T47D (cell line): ENCODE results near the gene LEKR1.

Experiments used
- DNase-seq, 2 experiments: peaks; one replicate each; pipeline versions ENCODE4 v3.0.0 to v3.0.0-alpha.2; 2011 to 2012; ENCODE audit warnings: low read depth in 1 of 2, low spot score in 1 of 2
- JUND ChIP-seq: IDR thresholded peaks from 2 replicates; pipeline ENCODE4 v1.6.1; 2012; ENCODE audit warnings: low read depth
- in situ Hi-C: cut with HindIII; loops from 2 replicates; pipeline ENCODE4 v1.10.0; 2016; ENCODE audit warnings: low sequenced_read_pairs, low pct_unique_long_range_greater_than_20kb

The LEKR1 gene

DNA sequence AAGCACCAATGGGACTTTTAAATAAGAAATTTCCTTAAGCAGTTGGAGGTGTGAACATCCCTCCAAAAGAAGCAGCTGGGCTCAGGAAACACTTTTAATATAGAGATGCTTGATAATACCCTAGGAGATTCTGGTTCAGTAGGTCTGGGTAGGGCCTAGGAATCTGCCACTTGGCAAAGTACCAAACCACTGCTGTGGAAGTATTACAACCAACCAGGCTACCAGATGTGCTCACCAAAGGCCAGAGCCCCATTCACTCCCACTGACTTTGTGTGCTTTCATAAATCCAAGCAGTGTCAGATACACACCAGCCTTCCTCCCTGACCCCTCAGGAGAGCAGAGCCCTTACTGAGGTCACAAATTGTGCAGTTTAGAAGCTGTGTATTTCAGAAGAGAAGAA, 171.2 kb downstream of the LEKR1 start:
- TF ChIP-seq JUND, result no peak
- DNase-seq, result no peak
- in situ Hi-C loops, result no loop called here

DNA sequence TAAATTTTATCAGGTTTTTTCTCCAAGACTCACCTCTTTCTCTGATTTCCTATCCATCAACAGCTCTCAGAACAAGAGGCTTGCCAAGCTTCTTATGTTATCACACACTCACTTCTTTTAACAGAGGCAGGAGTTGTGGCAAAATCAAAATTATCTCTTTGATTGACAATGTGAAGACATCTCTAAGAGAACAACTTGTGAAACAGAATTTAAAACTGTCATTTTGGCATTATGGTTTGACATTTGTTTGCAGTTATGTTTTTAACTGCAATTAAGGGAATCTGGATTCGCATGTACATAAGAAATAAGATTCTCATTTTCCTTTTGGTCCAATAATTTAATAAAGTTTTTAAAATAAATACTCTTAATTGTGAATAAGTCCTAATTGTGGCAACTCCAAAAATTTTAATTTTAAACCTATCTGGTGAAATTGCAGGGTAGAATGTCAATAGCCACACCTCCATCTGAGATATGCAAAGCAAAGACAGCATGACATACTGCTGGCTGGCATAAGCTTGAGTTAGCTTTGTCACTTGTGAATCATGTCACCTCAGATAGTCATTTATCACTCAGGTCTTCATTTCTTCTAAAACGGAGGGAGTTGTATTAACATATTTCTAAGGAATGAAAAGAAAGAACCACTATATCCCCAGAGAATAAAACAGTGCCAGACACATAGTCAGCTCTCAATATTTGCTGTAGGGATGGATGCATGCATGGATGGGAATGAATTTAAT, 175.2 kb downstream of the LEKR1 start:
- no peak for TF ChIP-seq JUND
- in situ Hi-C loops, result no loop called here
- DNase-seq, result no peak

- TF ChIP-seq JUND, result no peak
- no peak for DNase-seq
- in situ Hi-C loops, result no loop called here
These were observed 195.5 kb downstream of the LEKR1 start for GRCh38 chr3:157021679-157022078.

DNA sequence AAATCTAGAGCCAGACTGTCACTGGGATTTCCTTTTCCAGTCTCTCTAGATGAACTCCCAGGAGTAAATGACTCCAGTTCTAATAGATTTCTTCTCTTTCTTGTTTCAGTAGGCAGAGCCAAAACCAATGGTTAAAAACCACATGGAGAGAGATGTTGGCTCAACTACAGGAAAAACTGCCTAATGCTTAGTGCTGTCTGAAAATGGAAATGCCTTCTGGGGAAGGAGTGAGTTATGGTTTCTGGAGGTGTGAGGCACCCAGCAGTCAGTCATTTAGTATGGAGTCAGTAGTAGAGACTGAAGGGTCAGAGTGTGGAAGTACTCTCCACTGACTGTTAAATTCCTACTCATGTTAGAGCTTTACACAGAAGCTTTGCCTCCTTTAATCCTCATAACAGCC, 197.1 kb downstream of the LEKR1 start:
- no peak for DNase-seq
- no peak for TF ChIP-seq JUND
- in situ Hi-C loops, result no loop called here

DNA sequence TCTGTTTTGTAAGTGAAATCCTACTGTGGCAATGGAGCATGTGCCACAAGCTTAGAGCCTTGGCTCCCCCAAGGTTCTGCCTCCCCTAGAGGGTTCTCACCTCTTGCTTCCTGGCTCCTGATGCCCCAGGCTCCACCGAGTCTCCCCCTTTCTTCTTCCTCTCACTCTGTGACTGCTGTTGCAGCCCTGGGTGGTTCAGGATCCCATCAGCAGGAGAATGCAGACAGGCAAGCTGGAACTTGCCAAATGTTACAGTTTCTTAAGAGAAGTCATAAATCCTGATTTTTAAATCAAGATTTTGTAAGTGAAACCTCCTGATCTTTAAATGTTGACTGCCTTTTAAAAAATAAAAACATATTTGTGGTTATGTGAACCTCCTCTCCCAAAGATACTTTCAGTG, 199.9 kb downstream of the LEKR1 start:
- no peak for DNase-seq
- no peak for TF ChIP-seq JUND
- in situ Hi-C loops, result no loop called here

- DNase-seq, result no peak
- in situ Hi-C loops, result no loop called here
- no peak for TF ChIP-seq JUND
These were observed 201.9 kb downstream of the LEKR1 start for GRCh38 chr3:157027861-157028745.

GRCh38 chr3:157029365-157029790, 203.2 kb downstream of the LEKR1 start:
- no peak for DNase-seq
- in situ Hi-C loops, result no loop called here
- no peak for TF ChIP-seq JUND

- in situ Hi-C loops, result no loop called here
- no peak for TF ChIP-seq JUND
- DNase-seq, result no peak
These were observed 204.6 kb downstream of the LEKR1 start for GRCh38 chr3:157030712-157031111.

DNA sequence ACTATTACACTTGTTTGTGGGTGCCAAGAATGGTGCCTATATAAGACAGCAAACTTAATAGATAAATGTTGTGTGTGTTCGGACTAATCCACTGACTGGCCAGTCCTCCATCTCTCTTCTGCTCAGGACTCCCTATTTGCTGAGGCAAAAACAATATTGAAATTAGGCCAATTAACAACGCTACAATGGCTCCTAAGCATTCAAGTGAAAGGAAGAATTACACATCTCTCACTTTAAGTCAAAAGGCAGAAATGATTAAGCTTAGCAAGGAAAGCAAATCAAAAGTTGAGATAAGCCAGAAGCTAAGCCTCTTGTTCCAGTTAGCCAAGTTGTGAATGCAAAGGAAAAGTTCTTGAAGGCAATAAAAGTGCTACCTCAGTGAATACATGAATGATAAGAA, 206.8 kb downstream of the LEKR1 start:
- in situ Hi-C loops, result no loop called here
- no peak for DNase-seq
- TF ChIP-seq JUND, result no peak

DNA sequence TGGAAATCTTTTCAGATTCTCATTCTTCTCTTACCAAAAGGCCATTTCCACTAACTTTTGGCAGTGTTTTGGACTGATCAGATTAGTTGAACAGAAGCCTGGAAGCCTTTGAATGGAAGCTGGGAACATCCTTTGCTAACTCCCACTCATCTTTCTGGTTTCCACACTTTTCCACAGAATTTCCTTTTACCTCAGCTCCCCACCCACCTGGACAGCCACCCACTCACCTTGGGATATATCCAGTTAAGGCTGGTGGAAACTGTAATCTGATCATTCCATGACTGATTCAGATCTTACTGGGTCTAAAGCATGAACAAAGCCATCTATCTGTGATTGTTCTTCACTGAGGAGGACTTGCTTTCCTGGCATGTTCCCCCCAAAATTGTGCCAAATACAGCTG, 214.3 kb downstream of the LEKR1 start:
- TF ChIP-seq JUND, result no peak
- in situ Hi-C loops, result no loop called here
- no peak for DNase-seq

GRCh38 chr3:157042226-157042625, 216.1 kb downstream of the LEKR1 start:
- no peak for TF ChIP-seq JUND
- no peak for DNase-seq
- in situ Hi-C loops, result no loop called here

DNA sequence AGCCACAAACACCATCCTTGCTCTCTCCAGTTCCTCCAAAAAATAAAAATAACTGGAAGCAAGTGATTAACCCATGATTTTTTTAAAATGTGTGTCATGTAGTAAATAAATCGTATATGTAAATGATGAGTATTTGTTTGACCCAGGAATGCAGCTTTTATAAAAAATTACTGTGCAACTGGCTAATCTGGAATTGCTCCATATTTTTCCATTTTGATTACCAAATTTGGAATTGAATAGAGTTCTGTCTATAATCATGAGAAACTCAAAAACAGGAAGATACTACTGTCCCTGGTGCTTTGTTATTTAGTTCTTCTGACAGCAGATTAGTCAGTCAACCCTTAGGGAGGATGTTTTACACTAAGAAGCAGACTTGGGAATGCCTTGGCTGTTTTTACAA, 217.6 kb downstream of the LEKR1 start:
- in situ Hi-C loops, result no loop called here
- TF ChIP-seq JUND, result no peak
- DNase-seq, result no peak

GRCh38 chr3:157045238-157045850, 219.2 kb downstream of the LEKR1 start:
- in situ Hi-C loops, result no loop called here
- no peak for TF ChIP-seq JUND
- no peak for DNase-seq

DNA sequence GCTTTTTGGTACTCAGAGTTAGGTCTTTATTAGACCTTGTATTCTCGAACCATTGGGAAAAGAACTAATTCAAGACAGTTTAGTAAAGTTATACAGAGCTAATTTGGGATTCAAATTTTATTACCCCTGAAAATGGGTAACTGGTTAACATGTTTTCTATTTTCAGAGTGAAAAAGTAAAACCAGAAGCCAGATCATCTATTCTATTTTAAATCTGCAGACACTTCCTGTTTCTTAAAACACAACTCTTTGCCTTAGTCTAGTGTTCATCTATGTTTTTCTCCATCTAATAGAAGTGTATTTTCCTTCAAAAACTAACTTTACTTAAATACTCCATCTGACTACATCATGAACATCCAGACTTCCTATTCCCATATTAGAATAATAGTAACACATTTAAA, 220.4 kb downstream of the LEKR1 start:
- in situ Hi-C loops, result no loop called here
- no peak for DNase-seq
- no peak for TF ChIP-seq JUND
